GM20431 (cell line): Measurements from ENCODE around the gene TMEM151B.

Source experiments
- in situ Hi-C: fragments of 300-500 bp; cut with MseI, MboI; formaldehyde crosslinking; loops from one replicate; pipeline ENCODE4 v1.15.0; 2020; ENCODE audit warnings: low sequenced_read_pairs; ENCODE audit not compliant: unreplicated experiment

The TMEM151B gene

DNA sequence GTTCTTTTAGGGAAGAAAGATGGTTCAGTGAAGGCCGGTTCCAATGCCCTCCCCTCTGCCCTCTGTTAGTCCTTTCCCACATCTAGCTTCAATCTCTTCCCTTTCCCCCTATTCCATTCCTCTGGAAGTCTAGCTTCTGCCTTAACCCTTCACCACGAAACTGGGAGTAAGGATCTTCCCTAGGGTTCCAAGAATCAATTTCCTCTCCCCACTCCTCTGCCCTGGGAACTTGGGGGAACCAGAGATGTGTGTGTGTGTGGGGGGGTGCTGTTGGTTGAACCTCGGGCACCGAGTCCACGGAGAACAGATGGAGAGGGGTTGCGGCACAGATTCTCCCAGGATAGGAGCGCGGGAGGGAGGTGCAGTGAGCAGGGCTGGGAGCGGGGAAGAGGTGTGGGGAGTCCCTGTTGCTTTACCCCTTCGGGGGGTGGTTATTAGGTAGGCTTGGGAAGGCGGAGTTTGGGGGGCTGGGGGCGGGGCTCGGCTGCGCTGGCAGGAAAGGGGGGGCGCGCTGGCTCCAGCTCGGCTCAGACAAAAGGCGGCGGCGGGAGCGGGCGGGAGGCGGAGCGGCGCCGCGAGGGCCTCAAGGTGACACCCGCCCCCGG, at the start of gene TMEM151B:
Gene TMEM151B, plus strand, starts transcription at position 530 of the 605 bp plus-strand sequence. CDS start 293 bp downstream, outside the sequence.
- in situ Hi-C loops: loop anchor here (10.0 kb wide), 1 partner anchor 65 kb away; no protein-coding TSS in a partner anchor

DNA sequence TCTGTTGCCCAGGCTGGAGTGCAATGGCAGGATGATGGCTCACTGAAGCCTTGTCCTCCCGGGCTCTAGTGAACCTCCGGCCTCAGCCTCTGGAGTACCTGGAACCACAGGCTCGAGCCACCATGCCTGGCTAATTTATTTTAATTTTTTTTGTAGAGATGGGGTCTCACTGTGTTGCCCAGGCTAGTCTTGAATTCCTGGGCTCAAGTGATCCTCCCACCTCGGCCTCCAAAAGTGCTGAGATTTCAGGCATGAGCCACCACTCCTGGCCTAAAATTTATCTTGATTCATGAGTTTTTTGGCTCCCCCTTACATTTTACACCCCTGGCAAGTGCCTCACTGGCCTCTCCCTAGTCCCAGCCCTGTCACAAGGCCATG, 49.3 kb upstream of the TMEM151B start:
- in situ Hi-C loops: no loop called here

DNA sequence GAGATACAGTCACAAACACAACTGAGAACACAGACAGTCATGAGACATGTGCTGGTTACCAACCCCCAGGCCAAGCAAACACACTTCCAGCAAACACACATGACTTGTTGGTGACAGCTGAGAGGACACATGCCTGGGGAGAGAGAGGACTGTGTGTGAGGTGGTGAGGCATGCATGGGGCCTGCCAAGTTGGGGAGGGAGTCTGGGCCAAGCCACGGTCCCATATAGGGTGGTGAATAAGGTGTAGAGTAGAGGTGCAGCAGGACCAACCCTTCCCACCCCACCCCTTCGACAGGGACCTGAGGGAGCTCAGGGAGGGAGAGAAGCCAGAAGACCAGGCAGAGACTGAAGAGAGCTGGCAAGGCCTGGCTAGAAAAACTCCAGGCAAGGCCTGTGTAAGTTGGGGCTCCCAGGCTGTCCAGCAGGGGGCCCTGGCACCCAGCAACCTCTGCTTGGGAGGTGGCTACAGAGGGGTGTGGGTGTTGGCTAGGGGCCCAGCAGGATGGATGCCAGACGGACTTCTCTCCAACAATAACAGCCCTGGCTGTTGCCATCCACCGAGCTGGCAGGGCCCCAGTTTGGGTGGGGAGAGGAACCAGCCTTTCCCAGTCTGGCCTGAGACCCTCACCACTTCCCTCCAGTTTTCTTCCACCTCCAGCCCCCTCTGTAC, 48.8 kb upstream of the TMEM151B start:
- in situ Hi-C loops: no loop called here

DNA sequence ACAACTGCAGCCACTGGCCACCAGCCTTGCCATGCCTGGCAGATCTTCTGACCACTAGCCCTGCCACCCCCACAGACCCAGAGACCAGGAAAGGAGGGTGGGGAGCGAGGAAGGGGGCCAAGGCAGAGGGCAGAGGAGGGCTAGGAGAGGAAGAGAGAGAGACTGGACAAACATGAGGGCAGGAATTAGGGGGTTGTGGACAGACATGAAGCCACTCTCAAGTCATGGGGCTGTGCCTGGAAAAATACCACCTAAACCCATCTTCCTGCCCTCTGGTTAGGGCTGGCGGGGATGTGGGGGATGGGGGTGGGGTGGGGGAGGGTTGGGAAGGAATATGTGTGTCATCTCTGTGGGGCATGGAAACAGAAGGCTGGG, 48.3 kb upstream of the TMEM151B start:
- in situ Hi-C loops: no loop called here

DNA sequence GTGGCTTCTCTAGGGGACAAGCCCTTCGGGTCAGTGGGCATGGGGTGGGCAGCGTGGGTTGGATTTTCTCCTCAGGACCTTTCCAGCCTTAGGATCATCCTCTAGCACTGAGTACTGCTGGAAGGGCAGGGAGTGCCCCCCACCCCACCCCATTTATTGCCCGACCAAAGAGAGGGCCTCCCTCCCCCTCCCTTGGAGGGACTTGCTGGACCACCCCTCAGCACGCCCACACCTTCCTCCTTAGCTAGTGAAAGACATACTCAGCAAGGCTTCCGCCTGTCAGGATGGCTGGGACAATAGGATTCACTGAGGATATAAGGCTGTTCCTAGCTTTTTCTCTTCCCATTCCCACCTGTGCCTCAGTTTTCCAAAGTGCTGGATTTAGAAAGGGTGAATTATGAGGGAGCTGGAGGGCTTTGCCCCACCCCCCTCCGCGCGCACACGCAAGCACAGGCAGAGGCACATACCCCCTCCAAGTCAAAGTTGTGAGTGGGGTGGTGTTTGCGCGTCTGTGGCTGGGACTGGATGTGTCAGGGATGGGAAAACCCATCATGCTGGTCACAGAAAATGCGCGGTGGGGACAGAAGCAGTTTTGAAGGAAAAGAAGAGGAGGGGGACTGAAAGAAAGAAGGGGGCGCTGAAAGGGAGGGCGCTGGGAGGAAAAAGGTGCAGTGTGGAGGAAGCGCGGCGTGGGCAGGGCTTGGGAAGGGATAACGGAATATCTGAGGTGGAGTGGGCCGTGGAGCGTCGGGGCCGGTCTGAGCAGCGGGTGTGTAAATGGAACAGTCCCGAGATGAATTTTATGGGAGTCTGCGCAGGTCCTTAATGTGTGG, 47.5 kb upstream of the TMEM151B start:
- in situ Hi-C loops: no loop called here

DNA sequence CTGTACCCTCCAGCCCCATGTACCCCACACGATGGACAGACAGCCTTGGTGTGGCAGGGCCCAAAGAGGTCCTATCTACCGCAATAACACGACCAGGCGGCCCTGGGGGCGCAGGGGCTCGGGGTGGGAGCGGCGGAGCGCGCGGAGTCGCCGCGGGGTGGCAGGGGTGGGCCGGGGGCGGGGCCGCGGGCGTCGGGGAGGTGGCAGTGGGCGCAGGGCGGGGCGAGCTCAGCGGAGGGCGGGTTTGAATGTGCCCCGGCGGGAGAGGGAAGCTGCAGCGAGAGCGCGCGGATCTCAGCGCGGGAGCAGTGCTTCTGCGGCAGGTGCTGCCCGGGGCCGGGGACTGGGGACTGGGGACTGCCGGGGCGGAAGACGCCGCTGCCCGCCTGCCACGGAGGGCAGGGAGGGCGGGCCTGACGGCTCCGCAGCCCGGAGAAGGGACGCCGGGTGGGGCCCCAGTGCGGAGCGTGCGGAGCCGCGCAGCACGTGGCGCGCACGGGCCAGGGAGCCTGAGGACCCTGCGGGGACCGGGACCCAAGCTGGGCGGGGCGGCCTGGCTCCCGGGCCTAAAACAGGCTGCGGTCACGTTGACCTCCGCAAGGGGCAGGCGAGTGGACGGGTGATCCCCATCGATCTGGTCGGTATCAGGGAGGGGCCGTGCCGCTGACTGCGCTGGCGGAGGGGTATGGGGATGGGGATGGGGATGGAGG, 46.8 kb upstream of the TMEM151B start, which contains the start of gene SLC29A1:
Gene SLC29A1, plus strand, starts transcription at position 277 of the 710 bp plus-strand sequence. CDS start 3,719 bp downstream, outside the sequence.
- in situ Hi-C loops: no loop called here

DNA sequence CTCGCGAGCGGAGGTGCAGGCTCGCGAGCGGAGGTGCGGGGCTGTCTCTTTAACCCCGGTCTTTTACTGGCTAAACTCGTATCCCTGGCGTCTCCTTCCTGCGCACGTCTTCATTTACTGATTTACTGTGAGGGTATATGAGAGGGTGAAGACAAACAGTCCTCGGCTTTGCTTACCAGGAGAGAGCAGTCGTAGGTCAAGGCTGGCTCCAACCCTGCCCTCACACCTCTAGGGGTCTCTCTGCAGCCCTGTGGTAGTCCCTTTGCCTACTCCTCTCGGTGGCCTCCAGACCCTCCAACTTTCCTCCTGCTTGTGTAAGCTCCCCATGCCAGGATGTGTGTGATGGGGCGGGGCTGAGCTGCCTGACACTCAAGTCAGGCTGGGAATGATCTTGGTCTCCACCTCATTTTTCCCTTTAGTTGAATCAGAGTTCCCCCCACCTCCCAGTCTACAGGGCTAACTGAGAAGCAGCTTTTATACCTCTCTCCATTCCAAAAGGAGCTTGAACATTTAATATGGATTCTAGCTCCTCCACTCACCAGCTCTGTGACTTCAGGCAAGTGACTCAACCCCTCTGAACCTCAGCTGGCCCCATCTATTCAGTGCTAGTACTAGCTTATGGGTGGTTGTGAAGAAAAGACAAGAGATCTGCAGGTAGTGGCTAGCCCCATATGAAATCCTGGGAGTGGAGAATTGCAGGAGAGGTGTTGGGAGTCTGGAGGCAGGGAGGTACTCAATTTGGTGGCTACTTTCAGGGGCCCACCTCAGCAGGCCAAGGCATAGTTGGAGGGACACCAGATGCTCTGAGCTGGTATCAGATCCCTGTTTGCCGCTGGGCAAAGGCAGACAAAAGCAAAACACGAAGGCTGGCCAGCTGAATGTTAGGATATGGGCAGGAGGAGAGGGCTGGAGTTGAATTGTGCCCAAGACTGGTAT, 46.0 kb upstream of the TMEM151B start:
- in situ Hi-C loops: no loop called here

DNA sequence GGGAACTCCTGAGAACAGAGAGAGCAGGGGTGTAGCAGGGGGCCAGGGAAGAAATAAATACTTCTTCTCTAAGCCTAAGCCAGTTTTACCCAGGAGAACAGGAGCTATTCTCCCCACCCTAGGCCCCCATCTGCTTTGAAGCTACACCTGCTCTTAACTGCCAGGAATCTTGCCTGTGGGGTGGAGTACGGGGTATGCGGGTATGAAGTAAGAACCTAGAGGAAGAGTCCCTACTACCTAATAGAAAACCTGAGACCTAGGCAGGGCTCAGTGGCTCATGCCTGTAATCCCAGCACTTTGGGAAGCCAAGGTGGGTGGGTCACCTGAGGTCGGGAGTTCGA, 45.3 kb upstream of the TMEM151B start:
- in situ Hi-C loops: no loop called here

DNA sequence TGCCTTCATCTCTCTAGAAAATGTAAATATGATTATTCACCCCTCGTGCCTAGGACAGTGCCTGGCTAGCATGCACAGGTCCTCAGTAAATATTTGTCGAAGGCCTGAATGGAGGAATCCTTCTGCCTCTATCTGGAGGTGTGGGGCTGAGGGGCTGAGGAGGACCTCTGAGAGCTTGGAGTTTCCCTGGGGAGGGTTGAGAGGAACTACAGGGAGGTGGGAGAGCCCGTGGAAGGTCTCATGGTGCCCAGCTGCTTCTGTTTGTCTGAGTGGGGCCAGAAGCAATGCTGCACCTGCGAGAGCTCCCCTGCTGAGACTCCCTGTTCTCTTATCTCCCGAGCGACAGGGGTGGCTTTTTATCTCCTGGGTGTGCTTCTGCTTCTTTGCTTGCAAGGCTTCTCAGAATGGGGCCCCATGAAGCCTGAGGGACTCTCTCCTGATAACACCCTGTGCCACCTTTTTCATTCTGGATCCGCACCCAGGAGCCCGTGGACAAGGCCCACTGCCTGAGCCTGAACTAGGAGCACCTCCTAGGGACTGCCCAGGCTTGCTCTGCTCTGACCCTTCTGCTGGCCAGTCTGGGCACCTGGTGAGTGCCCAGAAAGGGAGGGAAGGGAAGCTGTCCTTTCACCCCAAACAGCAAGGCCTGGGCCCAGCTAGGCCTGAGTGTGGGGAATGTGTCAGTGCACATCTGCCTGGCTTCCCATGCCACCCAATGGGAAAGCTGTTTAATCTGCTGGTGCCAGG, 44.5 kb upstream of the TMEM151B start:
- in situ Hi-C loops: no loop called here

DNA sequence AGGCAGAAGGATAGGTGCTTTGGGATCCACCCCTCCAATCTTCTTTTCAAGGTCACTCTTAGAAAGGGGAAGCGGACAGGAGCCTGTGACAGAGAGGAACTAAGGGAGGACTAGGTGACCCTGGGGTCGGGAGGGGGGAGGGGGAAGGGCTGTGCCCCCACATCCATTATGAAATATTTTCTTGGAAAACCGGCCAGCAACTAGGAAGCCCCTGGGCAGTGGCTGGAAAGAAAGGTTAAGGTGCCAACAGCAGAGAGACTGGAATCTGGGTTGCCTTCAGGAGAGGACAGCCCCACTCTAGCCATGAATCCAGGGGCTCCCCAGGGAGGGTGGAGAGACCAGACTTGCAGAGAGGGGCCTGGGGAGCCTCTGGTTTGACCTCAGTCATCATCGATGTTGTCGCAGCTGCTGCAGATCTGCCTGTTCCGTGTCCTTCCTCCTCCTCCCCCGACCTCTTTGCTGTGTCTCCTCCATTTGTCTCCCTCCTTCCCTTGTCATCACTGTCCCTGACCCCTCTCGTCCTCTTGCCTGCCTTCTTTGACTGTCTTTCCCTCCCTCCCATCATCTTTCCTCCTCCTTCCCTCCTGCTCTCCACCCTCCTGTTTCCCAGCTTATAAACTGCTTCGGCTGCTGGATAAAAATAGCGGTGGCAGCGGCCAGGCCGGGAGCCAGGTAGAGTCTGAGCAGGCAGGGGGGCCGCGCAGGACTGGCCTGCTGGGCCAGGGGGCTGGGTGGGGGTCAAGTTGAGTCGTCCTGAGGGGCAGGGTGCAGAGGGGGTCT, 43.7 kb upstream of the TMEM151B start:
- in situ Hi-C loops: no loop called here

DNA sequence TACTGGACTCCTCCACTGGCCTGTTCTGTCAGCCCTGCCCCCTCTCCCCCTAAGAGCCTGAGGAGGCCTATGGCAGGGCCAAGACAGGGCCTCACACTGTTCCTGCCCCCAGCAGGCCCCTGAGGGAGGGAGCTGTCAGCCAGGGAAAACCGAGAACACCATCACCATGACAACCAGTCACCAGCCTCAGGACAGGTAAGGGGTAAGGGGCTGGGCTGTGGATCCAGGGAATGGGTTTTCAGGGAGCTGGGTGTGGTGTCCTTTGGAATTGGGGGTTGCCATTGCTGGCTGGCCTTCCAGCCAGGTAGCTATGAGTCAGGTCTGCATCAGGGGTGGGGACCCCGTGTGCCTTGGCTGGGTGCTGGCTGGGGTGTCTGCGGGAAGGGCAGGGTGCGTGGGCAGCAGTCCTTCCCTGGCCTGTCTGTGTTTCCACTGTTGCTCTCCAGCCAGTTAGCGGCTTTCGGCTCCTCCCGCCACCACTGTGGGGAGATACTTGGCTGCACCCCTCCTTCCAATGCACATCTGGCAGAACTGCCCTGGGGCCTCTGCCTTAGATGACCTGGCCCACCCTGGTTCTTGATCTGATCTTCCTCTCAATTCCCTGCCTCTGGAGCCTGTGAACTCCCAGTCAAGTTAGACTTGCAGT, 43.0 kb upstream of the TMEM151B start:
- in situ Hi-C loops: no loop called here

DNA sequence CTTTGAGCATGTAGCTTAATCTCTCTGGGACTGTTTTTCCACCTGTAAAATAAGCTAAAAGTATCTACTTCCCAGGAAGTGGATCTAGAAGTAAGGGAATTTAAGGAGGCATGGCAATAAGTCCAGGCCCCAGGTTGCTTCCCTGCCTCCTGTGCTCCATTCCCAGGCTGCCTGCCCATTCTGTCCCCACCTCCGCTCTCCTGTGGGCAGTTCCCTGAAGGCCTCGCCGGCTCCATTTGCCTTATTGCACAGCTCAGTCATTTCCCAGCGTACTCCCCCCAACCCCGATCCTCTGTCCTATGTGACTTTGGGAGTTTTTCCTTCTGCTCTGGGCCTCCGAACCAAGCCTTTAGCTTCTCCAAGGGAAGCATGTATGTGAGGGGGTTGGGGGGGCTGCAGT, 42.2 kb upstream of the TMEM151B start:
- in situ Hi-C loops: no loop called here

DNA sequence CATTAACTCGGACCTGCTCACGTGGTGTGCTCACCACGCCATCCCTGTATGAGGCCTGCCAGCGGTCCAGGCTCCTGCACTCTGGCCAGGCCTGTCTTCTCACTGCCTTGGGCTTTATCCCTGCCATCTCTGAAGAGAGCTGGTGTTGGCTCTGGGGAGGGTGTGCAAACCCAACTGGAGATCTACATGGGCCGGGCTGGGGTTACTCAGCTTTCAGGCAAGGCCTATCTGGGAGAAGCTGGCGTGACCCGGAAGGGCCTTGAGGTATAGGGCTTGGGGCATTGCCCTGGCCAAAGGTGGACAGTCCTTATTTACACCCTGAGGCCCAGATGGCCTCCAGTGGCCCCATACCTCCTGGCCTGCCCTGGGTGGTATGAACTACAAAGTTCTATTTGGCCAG, 41.8 kb upstream of the TMEM151B start:
- in situ Hi-C loops: no loop called here

DNA sequence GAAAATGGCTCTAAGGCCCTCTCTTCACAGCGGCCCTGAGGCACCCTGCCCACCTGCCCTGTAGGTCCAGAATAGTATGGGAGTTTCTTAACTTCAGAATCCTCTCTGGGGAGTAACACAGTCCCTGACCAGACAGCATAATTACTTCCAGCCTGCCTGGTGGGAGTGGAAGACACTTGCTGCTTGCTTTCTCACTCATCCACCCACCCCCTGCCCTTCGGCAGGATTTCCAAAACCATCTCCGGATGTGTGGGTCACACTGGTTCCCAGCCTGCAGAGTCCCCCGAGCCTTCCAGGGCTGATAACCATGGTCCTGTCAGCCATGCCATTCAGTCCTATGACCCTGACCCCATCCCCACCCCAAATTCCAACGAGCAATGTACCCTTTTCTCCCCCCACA, 41.4 kb upstream of the TMEM151B start:
- in situ Hi-C loops: no loop called here

DNA sequence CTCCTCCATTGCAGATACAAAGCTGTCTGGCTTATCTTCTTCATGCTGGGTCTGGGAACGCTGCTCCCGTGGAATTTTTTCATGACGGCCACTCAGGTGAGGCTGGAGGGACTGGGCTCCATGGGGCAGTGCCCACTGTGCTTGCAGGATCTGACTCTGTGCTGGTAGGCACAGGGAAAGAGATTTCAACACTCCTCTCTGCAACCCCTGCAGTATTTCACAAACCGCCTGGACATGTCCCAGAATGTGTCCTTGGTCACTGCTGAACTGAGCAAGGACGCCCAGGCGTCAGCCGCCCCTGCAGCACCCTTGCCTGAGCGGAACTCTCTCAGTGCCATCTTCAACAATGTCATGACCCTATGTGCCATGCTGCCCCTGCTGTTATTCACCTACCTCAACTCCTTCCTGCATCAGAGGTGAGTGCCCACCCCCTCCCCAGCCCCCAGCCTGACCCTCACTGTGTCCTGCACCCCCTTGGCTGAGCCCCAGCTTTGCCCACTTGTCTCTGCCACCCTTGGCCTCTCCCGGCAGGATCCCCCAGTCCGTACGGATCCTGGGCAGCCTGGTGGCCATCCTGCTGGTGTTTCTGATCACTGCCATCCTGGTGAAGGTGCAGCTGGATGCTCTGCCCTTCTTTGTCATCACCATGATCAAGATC, 40.7 kb upstream of the TMEM151B start:
- in situ Hi-C loops: loop anchor here (10.0 kb wide), 1 partner anchor 65 kb away; no protein-coding TSS in a partner anchor

DNA sequence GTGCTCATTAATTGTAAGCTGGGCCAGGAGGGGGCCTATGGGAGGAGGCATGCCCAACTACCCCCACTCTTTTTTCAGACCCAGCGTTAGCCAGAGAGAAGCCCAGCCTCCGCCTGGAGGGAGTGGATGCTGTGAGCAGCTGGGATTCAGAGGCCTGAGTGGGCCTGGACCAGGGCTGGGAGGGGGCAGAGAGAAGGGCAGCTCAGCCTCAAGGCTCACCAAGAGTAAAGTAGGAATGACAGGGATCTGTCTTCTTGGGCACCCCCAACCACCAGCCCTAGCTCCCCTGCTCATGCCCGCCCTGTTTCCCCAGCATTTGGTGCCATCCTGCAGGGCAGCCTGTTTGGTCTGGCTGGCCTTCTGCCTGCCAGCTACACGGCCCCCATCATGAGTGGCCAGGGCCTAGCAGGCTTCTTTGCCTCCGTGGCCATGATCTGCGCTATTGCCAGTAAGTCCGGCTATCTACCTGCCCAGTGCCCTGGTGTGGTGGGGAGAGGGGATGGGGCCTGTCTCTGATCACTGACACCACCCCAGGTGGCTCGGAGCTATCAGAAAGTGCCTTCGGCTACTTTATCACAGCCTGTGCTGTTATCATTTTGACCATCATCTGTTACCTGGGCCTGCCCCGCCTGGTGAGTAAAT, 40.1 kb upstream of the TMEM151B start:
- in situ Hi-C loops: loop anchor here (10.0 kb wide), 1 partner anchor 65 kb away; no protein-coding TSS in a partner anchor
